ENCODE results near the gene SLC38A8. TPM values are rescaled to one million over a fixed set of nuclear protein-coding genes. Genes with fewer than 3 reads are reported as not detected.
A peak's percentile ranks its signal among the peaks of the same experiment; 100 is the strongest.

SLC38A8 gene
- total RNA-seq, 3 donors from 2014 or later (not counting 1 experiment from before 2014, with no cell fraction given) = not detected

DNA sequence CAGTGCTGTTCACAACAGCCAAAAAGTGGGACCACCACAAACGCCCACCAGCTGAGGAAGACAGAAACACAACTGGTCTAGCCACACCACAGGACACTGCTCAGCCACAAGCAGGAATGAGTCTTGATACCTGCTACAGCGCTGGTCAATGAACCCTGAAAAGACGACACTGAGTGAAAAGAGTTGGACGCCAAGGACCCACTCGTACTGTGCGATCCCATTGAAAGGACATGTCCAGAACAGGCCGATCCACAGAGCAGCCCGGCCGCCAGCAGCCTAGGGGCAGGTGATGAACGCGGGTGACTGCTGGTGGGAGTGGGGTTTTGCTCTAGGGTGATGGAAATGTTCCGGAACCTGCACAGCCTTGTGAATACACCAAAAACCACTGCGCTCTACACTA lies 10.6 kb upstream of the SLC38A8 start:
- H3K27ac ChIP-seq (ENCODE audit: low read length) = no peak overlapping the region
- no peak for DNase-seq
- intact Hi-C loops (cut with micrococcal nuclease) = no loop called here
- Mint-ChIP-seq H3K27me3 (ENCODE audit: low read depth in 2 of 2) (no peaks in the 10 kb centered on the region), H3K4me3 (no peak overlapping the region), H3K36me3 (peaks cover 27% of the 10 kb centered on the region), H3K9me3 (no peaks in the 10 kb centered on the region), H3K4me1 (no peaks in the 10 kb centered on the region), H3K27ac (no peak overlapping the region)
- H3K9me3 ChIP-seq (ENCODE audit: control insufficient read depth, insufficient read depth, low read length) = no peaks in the 10 kb centered on the region
- H3K27me3 ChIP-seq (ENCODE audit: control insufficient read depth, insufficient read depth, low read length) = no peaks in the 10 kb centered on the region
- WGBS (ENCODE audit: insufficient coverage) = 88% methylated on average over 13 of the region's 13 CpGs
- no peak for ATAC-seq
- TF ChIP-seq, protein P1, sequence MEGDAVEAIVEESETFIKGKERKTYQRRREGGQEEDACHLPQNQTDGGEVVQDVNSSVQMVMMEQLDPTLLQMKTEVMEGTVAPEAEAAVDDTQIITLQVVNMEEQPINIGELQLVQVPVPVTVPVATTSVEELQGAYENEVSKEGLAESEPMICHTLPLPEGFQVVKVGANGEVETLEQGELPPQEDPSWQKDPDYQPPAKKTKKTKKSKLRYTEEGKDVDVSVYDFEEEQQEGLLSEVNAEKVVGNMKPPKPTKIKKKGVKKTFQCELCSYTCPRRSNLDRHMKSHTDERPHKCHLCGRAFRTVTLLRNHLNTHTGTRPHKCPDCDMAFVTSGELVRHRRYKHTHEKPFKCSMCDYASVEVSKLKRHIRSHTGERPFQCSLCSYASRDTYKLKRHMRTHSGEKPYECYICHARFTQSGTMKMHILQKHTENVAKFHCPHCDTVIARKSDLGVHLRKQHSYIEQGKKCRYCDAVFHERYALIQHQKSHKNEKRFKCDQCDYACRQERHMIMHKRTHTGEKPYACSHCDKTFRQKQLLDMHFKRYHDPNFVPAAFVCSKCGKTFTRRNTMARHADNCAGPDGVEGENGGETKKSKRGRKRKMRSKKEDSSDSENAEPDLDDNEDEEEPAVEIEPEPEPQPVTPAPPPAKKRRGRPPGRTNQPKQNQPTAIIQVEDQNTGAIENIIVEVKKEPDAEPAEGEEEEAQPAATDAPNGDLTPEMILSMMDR (IDR thresholded peaks at IDR 0.05) = no peak
- no peak overlapping the region for H3K4me3 ChIP-seq (ENCODE audit: low read length)
- H3K36me3 ChIP-seq (ENCODE audit: control insufficient read depth, insufficient read depth, low read length) = peaks cover 65% of the 10 kb centered on the region
- H3K4me1 ChIP-seq (ENCODE audit: control insufficient read depth, insufficient read depth, low read length) = no peaks in the 10 kb centered on the region

DNA sequence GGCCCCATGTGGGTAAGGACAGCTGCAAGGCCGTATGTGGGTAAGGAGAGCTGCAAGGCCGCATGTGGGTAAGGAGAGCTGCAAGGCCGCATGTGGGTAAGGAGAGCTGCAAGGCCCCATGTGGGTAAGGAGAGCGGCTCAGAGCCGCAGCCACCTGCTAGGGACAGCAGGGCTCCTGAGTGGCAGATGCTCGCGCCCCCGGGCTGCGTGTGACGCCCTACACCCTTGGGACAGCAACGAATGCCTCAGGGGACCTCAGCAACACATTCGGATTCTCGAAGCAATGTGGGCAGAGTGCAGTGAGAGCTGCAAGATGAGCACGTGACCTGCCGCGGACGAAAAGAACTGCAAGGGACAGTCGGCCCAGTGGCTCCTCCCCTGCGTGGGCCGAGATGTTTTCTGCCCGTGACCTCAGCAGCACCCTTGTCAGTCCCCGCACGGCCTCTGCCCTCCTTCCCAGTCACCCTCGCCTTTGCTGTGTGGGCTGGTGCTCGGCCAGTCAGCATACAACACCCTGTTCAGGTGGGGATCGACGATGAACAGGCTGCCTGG lies 9.6 kb upstream of the SLC38A8 start:
- Mint-ChIP-seq H3K27me3 (ENCODE audit: low read depth in 2 of 2) (no peaks in the 10 kb centered on the region), H3K4me3 (no peak overlapping the region), H3K4me1 (no peaks in the 10 kb centered on the region), H3K9me3 (no peaks in the 10 kb centered on the region), H3K27ac (no peak overlapping the region), H3K36me3 (peaks cover 16% of the 10 kb centered on the region)
- WGBS (ENCODE audit: insufficient coverage) = 93% methylated on average over 27 of the region's 27 CpGs
- Histone ChIP-seq H3K4me1 (ENCODE audit: control insufficient read depth, insufficient read depth, low read length) (no peaks in the 10 kb centered on the region), H3K9me3 (ENCODE audit: control insufficient read depth, insufficient read depth, low read length) (no peaks in the 10 kb centered on the region), H3K4me3 (ENCODE audit: low read length) (no peak overlapping the region), H3K36me3 (ENCODE audit: control insufficient read depth, insufficient read depth, low read length) (peaks cover 54% of the 10 kb centered on the region), H3K27me3 (ENCODE audit: control insufficient read depth, insufficient read depth, low read length) (no peaks in the 10 kb centered on the region), H3K27ac (ENCODE audit: low read length) (no peak overlapping the region)
- TF ChIP-seq, protein P1 (IDR thresholded peaks at IDR 0.05) = no peak
- DNase-seq = no peak
- intact Hi-C loops (cut with micrococcal nuclease) = no loop called here
- ATAC-seq = no peak

DNA sequence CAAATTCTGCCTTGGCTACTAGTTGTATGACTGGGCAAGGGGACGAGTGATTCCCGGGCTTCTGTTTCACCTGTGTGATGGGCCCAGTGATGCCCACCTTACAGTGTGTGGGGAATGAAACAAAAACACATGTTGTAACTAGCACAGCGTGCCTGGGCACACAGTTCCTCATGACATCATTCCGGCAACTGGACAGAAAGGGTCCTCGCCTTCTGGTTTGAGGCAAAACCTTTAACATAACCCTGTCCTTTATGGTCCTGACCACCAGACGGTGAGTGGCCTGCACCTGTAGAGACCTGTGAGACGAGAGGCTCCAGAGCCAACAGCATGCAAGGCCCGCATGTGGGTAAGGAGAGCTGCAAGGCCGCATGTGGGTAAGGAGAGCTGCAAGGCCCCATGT lies 7.7 kb upstream of the SLC38A8 start:
- no peak overlapping the region for H3K4me3 ChIP-seq (ENCODE audit: low read length)
- ATAC-seq = no peak
- TF ChIP-seq, protein P1 (IDR thresholded peaks at IDR 0.05) = no peak
- Mint-ChIP-seq H3K27ac (peak overlapping the region in 1 of 2 donors; percentile 65), H3K36me3 (peaks cover 16% of the 10 kb centered on the region), H3K27me3 (ENCODE audit: low read depth in 2 of 2) (no peaks in the 10 kb centered on the region), H3K9me3 (no peaks in the 10 kb centered on the region), H3K4me1 (no peaks in the 10 kb centered on the region), H3K4me3 (no peak overlapping the region)
- H3K36me3 ChIP-seq (ENCODE audit: control insufficient read depth, insufficient read depth, low read length) = peaks cover 36% of the 10 kb centered on the region
- H3K27ac ChIP-seq (ENCODE audit: low read length) = no peak overlapping the region
- intact Hi-C loops (cut with micrococcal nuclease) = no loop called here
- 97% methylated on average over 9 of the region's 9 CpGs for WGBS (ENCODE audit: insufficient coverage)
- no peaks in the 10 kb centered on the region for H3K4me1 ChIP-seq (ENCODE audit: control insufficient read depth, insufficient read depth, low read length)
- no peak for DNase-seq
- no peaks in the 10 kb centered on the region for H3K9me3 ChIP-seq (ENCODE audit: control insufficient read depth, insufficient read depth, low read length)
- no peaks in the 10 kb centered on the region for H3K27me3 ChIP-seq (ENCODE audit: control insufficient read depth, insufficient read depth, low read length)
